Loucy (cell line): ENCODE data around the gene HLA-DMB.
A peak's percentile ranks its signal among the peaks of the same experiment; 100 is the strongest.

Experiments used
- H2AFZ ChIP-seq: fragments of 200-600 bp; sonication (generic); 2 replicates; pipeline ENCODE4 v1.6.0; 2016; ENCODE audit warnings: antibody characterized with exemption, mild to moderate bottlenecking, low read length, moderate library complexity
- H3F3A ChIP-seq: fragments of 200-600 bp; 2 replicates; pipeline ENCODE4 v1.6.0; 2016; ENCODE audit warnings: antibody characterized with exemption, low read depth, mild to moderate bottlenecking
- H3K27me3 ChIP-seq: fragments of 200-600 bp; sonication (generic); 2 replicates; pipeline ENCODE4 v1.6.1; 2014; ENCODE audit warnings: low read length, mild to moderate bottlenecking; ENCODE audit not compliant: insufficient read depth, poor library complexity, severe bottlenecking
- H3K36me3 ChIP-seq: fragments of 200-600 bp; sonication (generic); 2 replicates; pipeline ENCODE4 v1.6.1; 2016; ENCODE audit warnings: low read length; ENCODE audit not compliant: insufficient read depth
- H3K4me1 ChIP-seq: fragments of 200-600 bp; sonication (generic); 2 replicates; pipeline ENCODE4 v1.5.1; 2014; ENCODE audit warnings: low read length, mild to moderate bottlenecking; ENCODE audit not compliant: insufficient read depth, poor library complexity, severe bottlenecking
- H3K4me2 ChIP-seq: fragments of 200-600 bp; sonication (generic); 2 replicates; pipeline ENCODE4 v1.6.0; 2014; ENCODE audit warnings: antibody characterized with exemption, low read length, low read depth, mild to moderate bottlenecking; ENCODE audit not compliant: poor library complexity, severe bottlenecking
- H3K4me3 ChIP-seq: fragments of 200-600 bp; sonication (generic); 2 replicates; pipeline ENCODE4 v1.5.1; 2014; ENCODE audit warnings: low read length, mild to moderate bottlenecking, mixed read lengths; ENCODE audit not compliant: poor library complexity, severe bottlenecking
- H3K79me2 ChIP-seq: fragments of 200-600 bp; sonication (generic); 2 replicates; pipeline ENCODE4 v1.6.1; 2014; ENCODE audit warnings: low read length; ENCODE audit not compliant: insufficient read depth
- H3K9ac ChIP-seq: fragments of 200-600 bp; sonication (generic); 2 replicates; pipeline ENCODE4 v1.6.0; 2014; ENCODE audit warnings: mild to moderate bottlenecking, low read depth, low read length, moderate library complexity; ENCODE audit not compliant: poor library complexity, severe bottlenecking
- H3K9me2 ChIP-seq: fragments of 200-600 bp; sonication (generic); replicated peaks from 2 replicates; pipeline ENCODE4 v1.6.1; 2016; ENCODE audit warnings: low read depth, low read length, mixed read lengths
- H3K9me3 ChIP-seq: fragments of 200-600 bp; sonication (generic); 2 replicates; pipeline ENCODE4 v1.6.1; 2014; ENCODE audit warnings: mild to moderate bottlenecking, antibody characterized with exemption, low read length, low read depth; ENCODE audit not compliant: insufficient read depth
- H4K20me1 ChIP-seq: fragments of 200-600 bp; sonication (generic); 2 replicates; pipeline ENCODE4 v1.6.0; 2014; ENCODE audit warnings: antibody characterized with exemption, low read length, mild to moderate bottlenecking; ENCODE audit not compliant: insufficient read depth, poor library complexity, severe bottlenecking
- CTCF ChIP-seq: fragments of 200-600 bp; sonication (generic); conservative IDR thresholded peaks from 2 replicates; pipeline ENCODE4 v1.5.1; 2014; ENCODE audit warnings: mild to moderate bottlenecking, antibody characterized with exemption, low read length
- EZH2phosphoT487 ChIP-seq: fragments of 200-600 bp; IDR thresholded peaks from 2 replicates; pipeline ENCODE4 v1.6.1; 2018; ENCODE audit warnings: antibody characterized with exemption, mild to moderate bottlenecking, moderate library complexity, borderline replicate concordance

Gene HLA-DMB

GRCh38 chr6:32973144-32974015 lies 32.6 kb upstream of the HLA-DMB start:
- H3K4me2 ChIP-seq = peak overlapping the region; percentile 93
- no peaks in the 10 kb centered on the region for H3K9me2 ChIP-seq
- peaks cover 33% of the 10 kb centered on the region for H3K4me1 ChIP-seq
- H2AFZ ChIP-seq = no peak overlapping the region
- peaks cover 63% of the 10 kb centered on the region for H4K20me1 ChIP-seq
- H3F3A ChIP-seq = peaks cover 9% of the 10 kb centered on the region; the same call in 1 of the 2 replicates
- peak overlapping the region; percentile 96 for H3K4me3 ChIP-seq
- H3K9me3 ChIP-seq = no peaks in the 10 kb centered on the region
- peaks cover 68% of the 10 kb centered on the region for H3K36me3 ChIP-seq
- peaks cover 88% of the 10 kb centered on the region for H3K79me2 ChIP-seq
- H3K27me3 ChIP-seq = peaks cover 42% of the 10 kb centered on the region
- TF ChIP-seq CTCF (no peak), EZH2phosphoT487 (no peak)
- peak overlapping the region; percentile 84 for H3K9ac ChIP-seq

- H3K4me1 ChIP-seq = peaks cover 31% of the 10 kb centered on the region
- H3K4me2 ChIP-seq = peak overlapping the region; percentile 93
- H3K4me3 ChIP-seq = peak overlapping the region; percentile 96
- H3K79me2 ChIP-seq = peaks cover 87% of the 10 kb centered on the region
- no peaks in the 10 kb centered on the region for H3K9me2 ChIP-seq
- peaks cover 42% of the 10 kb centered on the region for H3K27me3 ChIP-seq
- H3F3A ChIP-seq = peaks cover 9% of the 10 kb centered on the region; the same call in 1 of the 2 replicates
- H3K9ac ChIP-seq = peak overlapping the region; percentile 84
- H3K36me3 ChIP-seq = peaks cover 59% of the 10 kb centered on the region
- H2AFZ ChIP-seq = no peak overlapping the region
- no peaks in the 10 kb centered on the region for H3K9me3 ChIP-seq
- peaks cover 54% of the 10 kb centered on the region for H4K20me1 ChIP-seq
- TF ChIP-seq CTCF (no peak), EZH2phosphoT487 (no peak)
These were observed 31.7 kb upstream of the HLA-DMB start for GRCh38 chr6:32972353-32973143.

- peak overlapping the region; percentile 96 for H3K4me3 ChIP-seq
- no peak overlapping the region for H2AFZ ChIP-seq
- no peaks in the 10 kb centered on the region for H3K9me3 ChIP-seq
- no peak for TF ChIP-seq CTCF
- no peak for TF ChIP-seq EZH2phosphoT487
- H3K9me2 ChIP-seq = no peaks in the 10 kb centered on the region
- peaks cover 42% of the 10 kb centered on the region for H3K27me3 ChIP-seq
- H4K20me1 ChIP-seq = peaks cover 49% of the 10 kb centered on the region
- peaks cover 15% of the 10 kb centered on the region; the same call in 1 of the 2 replicates for H3F3A ChIP-seq
- H3K4me2 ChIP-seq = peak overlapping the region; percentile 93
- H3K79me2 ChIP-seq = peaks cover 85% of the 10 kb centered on the region
- H3K36me3 ChIP-seq = peaks cover 52% of the 10 kb centered on the region
- H3K9ac ChIP-seq = peak overlapping the region; percentile 100
- H3K4me1 ChIP-seq = peaks cover 29% of the 10 kb centered on the region
These were observed 30.9 kb upstream of the HLA-DMB start for GRCh38 chr6:32971581-32972352.
